RWPE2 (cell line): ENCODE results near the gene SBF1.

ENCODE experiments used
- ATAC-seq: fragments of 200-7000 bp; cut with Tn5 transposase; 3 replicates; pipeline ENCODE4 v1.9.1; 2021; ENCODE audit warnings: low read depth
- DNase-seq: peaks from one replicate; pipeline ENCODE4 v3.0.0-alpha.2; 2020; ENCODE audit warnings: low spot score
- H3K27ac ChIP-seq: fragments of 450-650 bp; 2 replicates; pipeline ENCODE4 v1.5.1; 2017; ENCODE audit warnings: mild to moderate bottlenecking; ENCODE audit not compliant: poor library complexity, severe bottlenecking
- H3K27me3 ChIP-seq: fragments of 250-450 bp; sonication (Bioruptor Pico); 2 replicates; pipeline ENCODE4 v1.5.1; 2021; ENCODE audit warnings: mild to moderate bottlenecking, moderate library complexity; ENCODE audit not compliant: insufficient read depth, poor library complexity, severe bottlenecking
- H3K36me3 ChIP-seq: fragments of 250-450 bp; sonication (Bioruptor Pico); 2 replicates; pipeline ENCODE4 v1.5.1; 2020; ENCODE audit warnings: low read depth, mild to moderate bottlenecking, moderate library complexity
- H3K4me1 ChIP-seq: fragments of 250-450 bp; sonication (Bioruptor Pico); 2 replicates; pipeline ENCODE4 v1.5.1; 2021; ENCODE audit warnings: mild to moderate bottlenecking, moderate library complexity; ENCODE audit not compliant: insufficient read depth, poor library complexity, severe bottlenecking
- H3K4me3 ChIP-seq: fragments of 250-450 bp; sonication (Bioruptor Pico); 2 replicates; pipeline ENCODE4 v1.5.1; 2021; ENCODE audit warnings: mild to moderate bottlenecking, moderate library complexity; ENCODE audit not compliant: severe bottlenecking
- H3K9me3 ChIP-seq: fragments of 250-450 bp; sonication (Bioruptor Pico); 2 replicates; pipeline ENCODE4 v1.5.1; 2021; ENCODE audit warnings: mild to moderate bottlenecking, moderate library complexity; ENCODE audit not compliant: severe bottlenecking
- CTCF ChIP-seq: fragments of 450-650 bp; IDR thresholded peaks from one replicate; pipeline ENCODE4 v1.5.1; 2017; ENCODE audit warnings: mild to moderate bottlenecking, moderate library complexity; ENCODE audit not compliant: poor library complexity, severe bottlenecking

SBF1 gene

GRCh38 chr22:50406416-50407170 is 68.2 kb downstream of the SBF1 start:
- H3K27me3 ChIP-seq = no peaks in the 10 kb centered on the region
- peaks cover 25% of the 10 kb centered on the region for H3K36me3 ChIP-seq
- no peak overlapping the region for H3K4me3 ChIP-seq
- DNase-seq (no peak), ATAC-seq (no peak)
- no peaks in the 10 kb centered on the region for H3K9me3 ChIP-seq
- no peaks in the 10 kb centered on the region for H3K4me1 ChIP-seq
- no peak for TF ChIP-seq CTCF
- H3K27ac ChIP-seq = no peak overlapping the region

- Histone ChIP-seq H3K4me3 (no peak overlapping the region), H3K27me3 (no peaks in the 10 kb centered on the region), H3K4me1 (no peaks in the 10 kb centered on the region), H3K27ac (no peak overlapping the region), H3K9me3 (no peaks in the 10 kb centered on the region), H3K36me3 (peaks cover 32% of the 10 kb centered on the region)
- ATAC-seq (no peak), DNase-seq (no peak)
- no peak for TF ChIP-seq CTCF
These were observed 71.1 kb downstream of the SBF1 start for GRCh38 chr22:50403701-50404101.

- TF ChIP-seq CTCF = no peak
- peaks cover 21% of the 10 kb centered on the region for H3K36me3 ChIP-seq
- no peak overlapping the region for H3K27ac ChIP-seq
- DNase-seq (no peak), ATAC-seq (no peak)
- no peak overlapping the region for H3K4me3 ChIP-seq
- H3K4me1 ChIP-seq = no peaks in the 10 kb centered on the region
- H3K27me3 ChIP-seq = no peaks in the 10 kb centered on the region
- H3K9me3 ChIP-seq = no peaks in the 10 kb centered on the region
These were observed 72.9 kb downstream of the SBF1 start for GRCh38 chr22:50401907-50402306.

- Histone ChIP-seq H3K4me1 (no peaks in the 10 kb centered on the region), H3K27ac (no peak overlapping the region), H3K27me3 (no peaks in the 10 kb centered on the region), H3K4me3 (no peak overlapping the region), H3K36me3 (peaks cover 16% of the 10 kb centered on the region; the same call in 1 of the 2 replicates), H3K9me3 (no peaks in the 10 kb centered on the region)
- no peak for TF ChIP-seq CTCF
- DNase-seq (no peak), ATAC-seq (no peak)
These were observed 73.9 kb downstream of the SBF1 start for GRCh38 chr22:50400931-50401330.

GRCh38 chr22:50400406-50400805 is 74.4 kb downstream of the SBF1 start:
- no peak for ATAC-seq
- Histone ChIP-seq H3K4me3 (no peak overlapping the region), H3K4me1 (no peaks in the 10 kb centered on the region), H3K36me3 (peaks cover 18% of the 10 kb centered on the region; the same call in 1 of the 2 replicates), H3K27me3 (no peaks in the 10 kb centered on the region), H3K9me3 (no peaks in the 10 kb centered on the region), H3K27ac (no peak overlapping the region)
- TF ChIP-seq CTCF = no peak
- DNase-seq = no peak
